Mesenteric fat pad (tissue), 1 donor: ENCODE measurements around the gene CFAP74. TPM values are rescaled to one million over a fixed set of nuclear protein-coding genes. Genes with fewer than 3 reads are reported as not detected.
"Not testable (repeated sequence)": the region's sequence is repeated elsewhere in the genome, so short reads cannot be mapped to it uniquely, and the experiment has no call there.

Source experiments
- DNase-seq: peaks from one replicate; pipeline ENCODE4 v3.0.0-alpha.2; 2020; ENCODE audit warnings: low spot score
- total RNA-seq: library from RNA; stranded (reverse); fragmentation: NEBNext Ultra II Directional; extraction: Animal tissue kit (Norgen Biotek cat#: 25700); gene quantifications from one replicate; pipeline ENCODE4 v1.2.1, GENCODE V29; 2021
- donor health status: DM: yes; HTN: yes; CAD: no.

The CFAP74 gene
- total RNA-seq, 1 donor from 2014 or later = not detected

GRCh38 chr1:1954831-1955441 lies 48.6 kb downstream of the CFAP74 start:
- no peak for DNase-seq

GRCh38 chr1:1954015-1954414 lies 49.6 kb downstream of the CFAP74 start:
- DNase-seq = no peak

- DNase-seq = no peak
Measured at GRCh38 chr1:1950940-1951339, 52.6 kb downstream of the CFAP74 start.

GRCh38 chr1:1948783-1949182 lies 54.8 kb downstream of the CFAP74 start:
- no peak for DNase-seq

DNA sequence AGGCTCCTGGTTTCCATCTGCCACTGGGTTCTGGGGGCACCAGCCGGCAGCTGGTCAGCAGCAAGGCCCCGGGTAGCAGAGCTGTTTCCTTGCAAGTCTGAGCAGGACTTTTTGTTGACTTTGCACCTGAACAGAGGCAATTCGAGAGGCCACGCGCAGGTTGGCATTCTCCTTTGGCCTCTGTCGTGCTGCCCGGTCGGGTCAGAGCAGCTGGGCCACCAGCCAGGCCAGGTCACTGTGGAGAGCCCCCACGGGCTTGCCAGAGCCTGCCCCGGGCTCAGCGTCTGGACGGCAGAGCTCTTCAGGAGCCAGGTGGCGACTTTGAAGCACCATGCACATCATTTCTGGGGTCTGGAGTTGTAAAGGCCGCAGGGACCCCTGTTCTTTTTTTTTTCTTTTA lies 56.1 kb downstream of the CFAP74 start:
- no peak for DNase-seq

DNA sequence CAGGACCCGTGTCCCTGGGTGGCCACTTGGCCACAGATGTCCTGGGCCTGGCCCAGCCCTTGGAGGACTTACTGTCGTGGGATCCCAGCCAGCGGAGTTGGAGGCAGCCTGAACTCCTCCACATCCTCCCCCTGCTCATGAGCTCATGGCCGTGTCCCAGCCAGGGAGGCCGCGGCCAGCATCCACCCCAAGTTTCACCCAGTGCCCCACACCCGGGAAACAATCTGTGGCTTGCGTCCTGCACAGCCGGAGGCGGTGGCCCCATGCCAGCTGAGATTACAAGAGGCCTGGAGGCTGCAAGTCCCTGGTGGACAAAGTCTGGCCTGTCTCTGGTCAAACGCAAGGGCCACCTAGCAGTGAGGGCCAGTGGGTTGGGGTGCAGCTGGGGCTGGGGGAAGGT lies 57.0 kb downstream of the CFAP74 start:
- DNase-seq = no peak

DNA sequence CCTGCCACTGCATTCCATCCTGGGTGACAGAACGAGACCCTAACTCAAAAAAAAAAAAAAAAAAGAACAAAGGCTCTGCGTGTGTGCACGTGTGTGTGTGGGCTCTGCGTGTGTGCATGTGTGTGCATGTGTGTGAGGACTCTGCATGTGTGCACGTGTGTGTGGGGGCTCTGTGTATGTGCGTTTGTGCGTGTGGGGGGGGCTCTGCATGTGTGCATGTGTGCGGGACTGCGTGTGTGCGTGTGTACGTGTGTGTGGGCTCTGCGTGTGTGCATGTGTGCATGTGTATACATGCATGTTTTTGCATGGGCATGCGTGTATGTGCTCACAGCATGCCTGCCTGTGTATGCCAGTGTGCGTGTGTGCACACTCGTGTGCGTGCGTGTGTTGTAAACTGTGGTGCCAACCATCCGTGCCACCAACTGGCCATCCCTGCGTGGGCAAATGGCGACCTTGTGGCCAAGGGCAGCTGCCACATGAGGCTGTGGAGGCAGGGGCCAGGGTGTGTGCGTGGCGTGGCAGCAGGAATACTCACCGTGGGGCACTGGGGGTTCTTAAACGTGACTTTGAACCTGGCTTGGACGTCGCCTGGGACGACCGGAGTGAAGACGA lies 57.7 kb downstream of the CFAP74 start:
- no peak for DNase-seq

DNA sequence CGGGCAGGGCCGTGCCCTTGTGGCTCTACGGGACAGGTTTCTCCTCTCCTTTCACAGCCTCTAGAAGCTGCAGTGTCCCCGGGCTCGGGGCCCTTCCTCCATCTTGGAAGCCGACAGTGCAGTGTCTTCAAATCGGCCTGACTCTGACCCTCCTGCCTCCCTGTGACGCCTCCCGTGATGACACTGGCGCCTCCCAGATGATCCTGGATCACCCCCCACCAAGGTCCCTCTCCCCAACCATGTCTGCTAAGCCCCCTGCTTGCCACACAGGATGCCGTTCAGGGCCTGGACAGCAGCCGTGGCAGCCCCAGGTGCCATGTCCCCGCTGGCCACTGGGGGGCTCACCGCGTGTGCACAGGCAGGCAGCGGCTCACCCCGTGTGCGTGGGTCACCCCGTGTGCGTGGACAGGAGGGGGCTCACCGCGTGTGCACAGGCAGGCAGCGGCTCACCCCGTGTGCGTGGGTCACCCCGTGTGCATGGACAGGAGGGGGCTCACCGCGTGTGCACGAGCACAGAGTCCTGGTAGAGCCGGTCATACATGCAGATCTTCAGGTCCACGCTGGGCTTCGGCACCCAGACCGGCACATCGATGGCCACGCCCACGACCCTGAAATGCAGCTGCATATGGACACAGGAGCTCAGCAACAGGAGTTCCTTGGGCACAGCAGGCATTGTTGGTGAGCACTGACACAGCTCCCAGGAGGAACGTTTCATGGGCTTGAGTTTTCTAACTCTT lies 59.6 kb downstream of the CFAP74 start:
- no peak for DNase-seq

DNA sequence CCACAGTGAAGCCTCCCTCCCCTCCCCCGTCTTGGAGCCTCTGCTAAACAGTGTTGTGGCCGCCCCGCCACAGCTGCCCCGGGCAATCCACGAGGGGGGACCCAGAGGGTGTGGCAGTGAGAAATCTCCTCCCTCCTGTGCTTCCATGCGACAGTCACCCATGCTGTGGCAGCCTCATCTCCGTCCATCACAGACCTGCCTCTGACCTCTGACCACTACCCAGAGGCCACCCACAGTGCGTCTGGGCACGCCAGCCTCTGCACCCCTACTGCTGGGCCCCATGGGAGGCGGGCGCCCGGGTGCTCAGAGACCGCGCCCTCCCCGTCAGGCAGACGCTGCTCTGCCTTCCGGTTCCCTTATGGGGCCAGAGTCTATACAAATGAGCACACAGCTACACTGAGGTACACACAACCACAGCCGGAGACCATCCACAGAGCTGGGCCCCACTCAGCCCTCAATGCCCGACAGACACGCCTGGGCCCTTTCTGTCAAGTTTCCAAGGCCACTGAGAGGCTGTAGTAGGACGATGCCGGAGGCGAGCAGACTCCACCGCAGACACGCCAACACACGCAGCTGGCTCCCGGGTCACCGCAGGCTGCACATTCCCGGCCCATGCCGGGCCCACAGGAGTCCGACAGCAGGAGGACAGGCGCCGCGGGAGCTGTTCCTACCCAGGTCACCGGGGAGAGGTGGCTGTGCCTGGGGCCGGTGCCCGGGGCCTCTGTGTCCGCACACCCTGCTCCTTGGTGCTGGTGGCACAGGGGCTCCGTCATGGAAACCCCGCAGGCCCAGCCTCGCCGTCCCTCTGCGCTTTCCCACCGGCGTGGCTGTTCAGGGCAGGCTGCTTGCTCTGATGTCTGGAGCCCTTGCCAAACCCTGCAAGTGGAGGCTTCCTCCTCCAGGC lies 60.6 kb downstream of the CFAP74 start:
- no peak for DNase-seq

DNA sequence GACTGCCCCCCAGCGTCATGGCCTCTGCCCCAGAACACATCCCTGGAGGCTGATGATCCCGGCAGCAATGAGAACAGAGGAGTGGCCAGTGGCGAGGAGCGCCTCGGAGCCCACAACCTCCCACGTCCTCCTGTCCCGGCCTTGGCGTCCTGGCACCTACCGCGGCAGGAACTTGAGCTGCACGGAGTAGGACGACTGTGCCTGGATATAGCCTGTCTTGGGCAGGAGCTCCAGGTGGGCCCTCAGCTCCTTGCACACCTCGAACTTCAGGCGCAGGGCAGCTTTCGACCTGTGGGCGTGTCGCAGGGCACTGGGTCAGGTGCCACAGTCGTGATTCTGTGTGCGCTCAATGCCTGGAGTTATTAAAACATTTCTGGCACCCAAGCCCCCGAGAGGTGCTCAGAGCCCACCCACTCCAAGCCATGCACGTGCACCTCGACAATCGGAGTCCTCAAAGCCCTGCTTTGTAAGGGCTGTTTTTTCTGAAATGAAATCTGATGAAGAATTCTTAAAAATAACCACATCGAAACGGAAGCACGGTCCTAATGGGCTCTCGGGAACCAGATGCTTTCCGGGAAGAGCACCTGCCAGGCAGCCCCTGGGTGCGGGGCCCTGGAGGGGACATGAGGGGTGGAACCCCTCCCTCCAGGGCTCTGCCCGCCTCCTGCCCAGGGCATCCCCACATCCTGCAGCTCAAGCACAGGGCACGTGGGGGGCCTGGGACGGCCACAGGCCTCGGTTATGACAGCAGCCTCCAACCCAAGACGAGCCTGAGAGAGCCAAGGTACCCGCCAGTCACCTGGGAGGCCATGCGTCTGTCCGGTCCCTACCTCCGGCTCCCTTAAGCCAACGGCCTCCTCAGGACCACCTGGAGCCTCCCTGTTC lies 61.5 kb downstream of the CFAP74 start:
- no peak for DNase-seq

GRCh38 chr1:1941211-1941841 lies 62.3 kb downstream of the CFAP74 start:
- DNase-seq = no peak

GRCh38 chr1:1940123-1940425 lies 63.5 kb downstream of the CFAP74 start:
- DNase-seq = no peak

DNA sequence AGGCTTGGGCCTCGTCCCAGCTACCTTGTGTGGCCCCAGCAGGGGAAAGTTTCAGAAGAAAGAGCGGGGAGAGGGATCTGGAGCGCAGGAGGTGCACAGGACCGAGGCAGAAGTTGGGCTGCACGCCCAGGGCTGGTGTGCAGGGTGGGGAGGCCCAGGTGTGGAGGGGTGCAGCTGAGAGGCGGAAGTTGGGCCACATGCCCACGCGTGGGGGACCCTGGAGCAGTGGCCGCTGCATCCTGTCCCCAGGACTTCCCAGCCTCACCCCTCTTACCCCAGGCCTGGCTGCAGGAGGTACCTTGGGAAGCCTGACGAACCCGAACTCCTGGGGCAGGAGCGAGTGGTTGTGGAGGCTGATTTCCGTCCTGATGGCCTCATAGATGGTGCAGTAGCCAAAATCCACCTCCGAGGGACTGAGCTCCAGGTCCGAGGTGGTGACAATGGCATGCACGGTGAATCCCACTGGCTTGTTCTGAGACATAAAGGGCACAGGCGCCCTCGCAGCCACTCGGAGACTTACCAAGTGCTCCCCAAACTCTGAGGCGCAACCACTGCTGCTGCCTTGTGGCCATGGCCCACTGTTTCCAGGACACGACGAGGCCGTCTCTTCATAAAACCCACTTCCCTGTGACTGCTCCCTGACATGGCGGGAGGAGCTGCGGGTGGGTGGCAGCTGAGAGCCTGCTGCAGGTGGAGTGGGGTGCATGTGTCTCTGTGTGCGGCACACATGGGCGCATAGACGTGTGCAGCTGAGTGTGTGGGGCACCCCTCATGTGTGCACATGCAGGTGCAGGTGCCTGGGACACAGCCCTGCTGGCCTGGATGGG lies 64.1 kb downstream of the CFAP74 start:
- no peak for DNase-seq

DNA sequence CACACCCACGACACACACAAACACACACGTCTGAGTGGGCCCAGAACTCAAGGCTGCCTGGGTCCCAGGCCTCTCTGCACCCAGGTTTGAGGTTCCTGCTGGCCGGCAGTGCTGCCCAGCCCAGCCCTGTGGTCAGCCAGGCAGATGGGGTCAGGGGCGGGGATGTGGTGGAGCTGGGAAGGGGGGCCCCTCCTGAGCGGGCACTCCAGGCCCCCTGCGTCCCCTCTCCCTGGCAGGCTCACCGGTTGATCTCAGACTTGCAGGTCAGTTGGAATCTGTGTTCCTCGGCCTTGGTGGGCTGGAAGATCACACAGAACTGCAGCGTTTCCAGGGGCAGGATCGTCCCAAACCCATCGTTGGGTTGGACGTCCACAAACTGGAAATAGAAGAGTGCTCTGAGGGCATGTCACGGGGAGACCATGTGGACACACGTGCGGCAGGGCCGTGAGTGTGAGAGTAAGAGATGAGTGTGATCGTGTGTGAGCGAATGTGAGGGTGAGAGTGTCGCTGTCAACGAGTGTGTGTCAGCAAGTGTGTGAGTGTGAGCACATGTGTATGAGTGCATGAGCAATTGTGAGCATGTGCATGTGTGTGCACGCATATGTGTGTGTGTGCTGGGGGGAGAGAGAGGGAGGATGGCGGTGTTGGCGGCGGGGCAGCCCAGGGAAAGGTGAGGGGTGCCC lies 64.8 kb downstream of the CFAP74 start:
- no peak for DNase-seq

- DNase-seq = no peak
Measured at GRCh38 chr1:1938276-1938573, 65.4 kb downstream of the CFAP74 start.

DNA sequence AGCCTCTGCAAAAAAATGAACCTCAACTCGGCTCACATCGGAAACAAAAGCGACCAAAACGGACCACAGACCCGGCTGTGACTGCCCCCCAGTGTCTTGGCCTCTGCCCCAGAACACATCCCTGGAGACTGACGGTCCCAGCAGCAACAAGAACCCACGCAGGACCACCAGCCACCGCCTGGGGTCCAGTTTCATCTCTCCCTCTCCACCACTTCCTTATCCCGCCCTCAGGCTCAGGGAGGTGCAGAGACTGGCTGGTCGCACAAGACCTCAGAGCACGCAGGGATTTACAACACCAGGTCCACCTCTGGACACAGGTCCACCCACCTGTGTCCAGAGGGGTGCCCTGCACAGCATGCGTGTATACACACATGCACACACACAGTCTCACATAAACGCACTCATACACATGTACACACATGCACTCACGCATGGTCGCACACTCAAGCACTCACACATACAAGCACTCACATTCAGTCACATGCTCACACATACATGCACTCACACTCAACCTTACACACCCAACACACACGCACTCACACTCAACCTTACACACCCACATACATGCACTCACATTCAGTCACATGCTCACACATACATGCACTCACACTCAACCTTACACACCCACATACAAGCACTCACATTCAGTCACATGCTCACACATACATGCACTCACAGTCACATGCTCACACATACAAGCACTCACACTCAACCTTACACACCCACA lies 65.9 kb downstream of the CFAP74 start:
- no peak for DNase-seq

DNA sequence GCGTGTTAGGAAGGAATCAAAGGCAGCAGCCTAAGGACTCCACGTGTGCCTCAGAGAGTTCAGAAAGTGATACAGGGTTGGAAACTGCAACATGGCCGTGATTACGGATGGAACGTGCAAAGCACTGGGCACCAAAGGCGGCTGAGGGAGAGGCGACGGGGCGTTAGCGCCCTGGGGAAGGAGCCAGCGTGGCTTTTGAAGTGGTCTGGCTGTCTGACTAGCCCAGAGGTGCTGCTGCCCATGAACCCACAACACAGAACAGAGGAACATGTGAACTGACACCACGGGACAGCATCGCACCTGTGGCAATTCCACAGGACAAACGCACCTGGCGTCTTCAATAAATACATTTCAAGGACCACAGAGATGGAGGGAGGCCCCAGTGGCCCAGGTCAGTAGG lies 66.5 kb downstream of the CFAP74 start:
- no peak for DNase-seq

DNA sequence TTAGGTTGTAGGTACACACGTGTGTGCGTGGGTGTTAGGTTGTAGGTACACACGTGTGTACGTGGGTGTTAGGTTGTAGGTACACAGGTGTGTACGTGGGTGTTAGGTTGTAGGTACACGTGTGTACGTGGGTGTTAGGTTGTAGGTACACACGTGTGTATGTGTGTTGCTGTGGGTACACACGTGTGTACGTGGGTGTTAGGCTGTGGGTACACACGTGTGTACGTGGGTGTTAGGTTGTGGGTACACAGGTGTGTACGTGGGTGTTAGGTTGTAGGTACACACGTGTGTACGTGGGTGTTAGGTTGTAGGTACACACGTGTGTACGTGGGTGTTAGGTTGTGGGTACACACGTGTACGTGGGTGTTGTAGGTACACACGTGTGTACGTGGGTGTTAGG lies 68.7 kb downstream of the CFAP74 start:
- DNase-seq = not testable (repeated sequence)
